HG03565 (cell line): Measurements from ENCODE around the gene IGFL2.
"Not testable (repeated sequence)": the region's sequence is repeated elsewhere in the genome, so short reads cannot be mapped to it uniquely, and the experiment has no call there.

Experiments used
- ATAC-seq: cut with Tn5 transposase; IDR thresholded peaks from one replicate; pipeline ENCODE4 v1.9.1; 2021; ENCODE audit warnings: mild to moderate bottlenecking, moderate library complexity; ENCODE audit not compliant: unreplicated experiment

The IGFL2 gene

DNA sequence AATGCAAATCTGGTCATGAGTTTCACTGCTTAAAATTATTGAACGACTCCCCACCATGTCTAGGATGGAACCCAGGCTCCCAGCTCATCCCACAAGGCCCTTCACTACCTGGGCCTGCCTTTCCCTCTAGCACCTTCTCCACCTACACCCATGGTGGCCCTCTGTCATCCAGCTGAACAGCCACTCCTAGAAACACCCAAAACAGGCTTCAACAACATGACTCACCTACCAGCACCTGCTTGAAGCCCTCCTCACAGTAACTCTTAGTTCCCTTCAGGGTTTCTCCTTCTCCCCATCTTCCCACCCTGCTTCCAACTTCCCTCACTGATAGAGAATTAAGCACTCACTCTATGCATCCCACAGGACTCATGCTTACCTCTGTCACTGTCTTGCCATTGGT is 6.6 kb upstream of the IGFL2 start:
- no peak for ATAC-seq

DNA sequence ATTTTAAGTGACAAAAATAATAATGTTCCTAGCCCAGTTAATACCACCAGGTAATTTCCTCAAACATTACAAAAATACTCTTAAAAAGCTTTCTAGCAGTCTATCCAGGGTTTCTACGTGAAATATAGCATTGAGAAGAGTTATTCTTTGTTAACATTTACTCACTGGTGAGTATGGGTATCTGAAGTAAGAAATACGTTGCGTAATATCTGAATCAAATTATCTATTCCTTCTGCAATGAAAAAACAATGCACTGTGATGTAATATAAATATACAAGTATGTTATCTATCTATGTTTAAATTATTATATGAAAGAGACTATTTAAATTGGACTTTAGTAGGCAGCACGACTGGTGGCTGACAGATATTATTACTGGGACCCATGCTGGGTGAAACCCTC is 5.7 kb upstream of the IGFL2 start:
- ATAC-seq, result no peak

DNA sequence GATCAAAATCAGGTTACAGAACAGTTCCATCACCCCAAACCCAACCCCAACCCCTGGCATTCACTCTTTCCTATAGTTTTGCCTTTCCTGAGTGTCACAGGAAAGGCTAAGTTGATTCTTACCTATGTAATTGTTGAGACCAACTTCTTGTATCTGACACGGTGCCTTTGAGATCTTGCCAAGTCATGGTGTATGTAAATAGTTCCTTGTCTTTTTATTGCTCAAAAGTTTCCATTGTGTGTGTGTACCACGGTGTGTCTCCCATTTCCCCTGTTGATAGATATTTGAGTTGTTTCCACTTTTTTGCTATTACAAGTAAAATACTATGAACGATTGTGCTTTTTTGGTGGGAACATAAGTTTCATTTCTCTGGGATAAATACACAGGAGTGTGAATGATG is 3.3 kb upstream of the IGFL2 start:
- ATAC-seq, result no peak

DNA sequence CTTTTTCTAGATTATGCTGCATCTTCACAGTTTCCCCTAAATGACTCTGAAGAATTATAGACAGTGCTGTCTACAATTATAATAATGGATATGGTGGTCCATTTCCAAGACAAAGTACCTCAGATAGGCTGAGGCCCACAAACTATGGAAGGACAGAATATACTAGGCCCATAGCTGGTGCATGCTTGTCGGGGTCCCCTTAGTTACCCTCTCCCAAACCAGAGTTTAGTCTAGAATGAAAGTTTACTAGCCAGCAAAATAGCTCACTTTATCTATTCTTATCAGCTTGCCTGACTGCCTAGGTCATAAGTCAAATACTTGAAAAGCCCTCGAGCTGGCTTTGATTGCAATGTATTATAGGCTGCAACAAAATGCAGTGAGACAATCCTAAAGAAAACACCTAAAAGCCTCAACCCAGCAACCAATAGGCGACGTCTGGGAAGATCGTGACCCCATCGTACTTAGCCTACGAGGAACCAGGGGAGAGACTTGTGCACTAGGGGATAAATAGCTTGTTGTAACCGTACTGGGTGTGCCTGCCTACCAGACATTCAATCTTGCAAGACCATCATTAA is 785 bp upstream of the IGFL2 start:
- ATAC-seq, result no peak

DNA sequence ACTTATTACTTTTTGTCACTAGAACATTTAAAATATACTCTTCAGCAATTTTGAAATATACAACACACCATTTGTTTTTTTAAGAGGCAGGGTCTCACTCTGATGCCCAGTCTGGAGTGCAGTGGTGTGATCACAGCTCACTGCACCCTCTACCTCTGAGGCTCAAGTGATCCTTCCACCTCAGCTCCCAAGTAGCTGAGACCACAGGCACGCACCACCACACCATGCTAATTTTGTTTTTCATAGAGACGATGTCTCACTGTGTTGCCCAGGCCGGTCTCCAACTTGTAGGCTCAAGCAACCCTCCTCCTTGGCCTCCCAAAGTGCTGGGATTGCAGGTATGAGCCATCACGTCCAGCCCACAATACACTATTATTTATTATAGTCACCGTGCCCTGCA is 2.6 kb downstream of the IGFL2 start:
- no peak for ATAC-seq

DNA sequence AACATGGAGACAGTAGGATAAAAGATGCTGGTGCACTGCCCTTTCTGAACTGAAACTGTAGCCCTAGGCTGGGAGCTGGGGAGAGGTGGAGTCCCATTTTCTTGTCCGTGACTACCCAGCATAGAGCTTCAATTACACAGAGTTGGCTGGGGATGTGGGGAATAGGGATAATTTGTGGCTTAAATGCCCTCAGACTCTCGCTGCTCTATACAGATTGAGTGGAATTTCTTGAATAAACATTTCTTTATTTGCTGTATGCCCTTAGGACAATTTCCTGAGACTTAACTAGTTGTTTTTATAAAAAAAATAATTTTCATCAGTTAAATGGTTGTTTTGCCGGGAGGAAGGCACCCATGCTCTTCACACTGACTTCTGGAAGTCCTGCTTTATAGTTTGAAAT is 7.2 kb downstream of the IGFL2 start:
- no peak for ATAC-seq

GRCh38 chr19:46159418-46160232 is 11.6 kb downstream of the IGFL2 start:
- ATAC-seq, result no peak

DNA sequence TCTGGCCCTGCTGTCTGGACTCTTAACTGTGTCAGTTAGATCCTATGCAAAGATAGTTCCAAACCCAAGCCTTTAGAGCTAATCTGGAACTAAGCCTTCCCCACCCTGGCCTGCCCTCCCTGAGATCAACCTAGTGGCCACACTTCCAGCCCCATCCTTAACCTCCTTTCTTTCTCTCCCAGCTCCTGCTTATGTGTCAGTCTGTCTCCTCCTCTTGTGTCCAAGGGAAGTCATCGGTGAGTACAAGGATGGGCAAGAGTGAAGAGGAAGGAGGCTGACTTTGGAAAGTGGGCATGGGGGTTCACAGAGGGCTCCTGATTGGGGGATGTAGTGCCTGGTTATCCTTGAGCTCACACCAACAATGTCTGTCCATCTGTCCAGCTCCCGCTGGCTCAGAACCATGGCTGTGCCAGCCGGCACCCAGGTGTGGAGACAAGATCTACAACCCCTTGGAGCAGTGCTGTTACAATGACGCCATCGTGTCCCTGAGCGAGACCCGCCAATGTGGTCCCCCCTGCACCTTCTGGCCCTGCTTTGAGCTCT is 12.3 kb downstream of the IGFL2 start:
- ATAC-seq, result no peak

DNA sequence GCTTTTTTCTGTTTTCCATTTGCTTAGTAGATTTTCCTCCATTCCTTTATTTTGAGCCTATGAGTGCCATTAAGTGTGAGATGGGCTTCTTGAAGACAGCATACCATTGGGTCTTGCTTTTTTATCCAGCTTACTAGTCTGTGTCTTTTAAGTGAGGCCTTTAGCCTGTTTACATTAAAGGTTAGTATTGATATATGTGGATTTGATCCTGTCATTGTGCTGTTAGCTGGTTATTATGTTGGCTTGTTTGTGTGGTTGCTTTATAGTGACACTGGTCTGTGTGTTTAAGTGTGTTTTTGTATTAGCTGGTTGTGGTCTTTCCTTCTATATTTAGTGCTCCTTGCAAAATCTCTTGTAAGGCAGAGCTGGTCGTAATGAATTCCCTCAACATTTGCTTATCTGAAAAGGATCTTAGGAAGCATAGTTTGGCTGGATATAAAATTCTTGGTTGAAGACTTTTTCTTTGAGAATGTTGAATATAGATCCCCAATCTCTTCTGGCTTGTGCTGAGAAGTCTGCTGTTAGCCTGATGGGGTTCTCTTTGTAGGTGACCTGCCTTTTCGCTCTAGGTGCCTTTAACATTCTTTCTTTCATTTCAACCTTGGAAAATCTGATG is 13.7 kb downstream of the IGFL2 start:
- not testable (repeated sequence) for ATAC-seq

DNA sequence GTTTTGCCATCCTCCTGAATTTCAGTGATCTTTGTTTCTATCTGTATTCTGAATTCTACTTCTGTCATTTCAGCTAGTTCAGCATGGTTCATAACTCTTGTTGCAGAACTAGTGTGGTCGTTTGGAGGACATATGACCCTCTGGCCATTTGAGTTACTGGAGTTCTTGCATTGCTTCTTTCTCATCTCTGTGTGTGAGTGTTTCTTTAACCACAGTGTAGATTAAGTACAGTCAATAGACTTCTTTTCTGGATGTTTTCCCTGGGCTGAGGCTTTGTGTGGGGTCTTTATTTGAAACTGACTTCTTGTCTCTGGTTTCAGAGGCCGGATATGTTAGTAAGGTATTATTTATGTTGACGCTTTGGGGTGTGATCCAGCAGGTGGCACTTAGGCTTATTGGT is 14.7 kb downstream of the IGFL2 start:
- ATAC-seq, result no peak

GRCh38 chr19:46173886-46174480 is 25.9 kb downstream of the IGFL2 start:
- no peak for ATAC-seq

DNA sequence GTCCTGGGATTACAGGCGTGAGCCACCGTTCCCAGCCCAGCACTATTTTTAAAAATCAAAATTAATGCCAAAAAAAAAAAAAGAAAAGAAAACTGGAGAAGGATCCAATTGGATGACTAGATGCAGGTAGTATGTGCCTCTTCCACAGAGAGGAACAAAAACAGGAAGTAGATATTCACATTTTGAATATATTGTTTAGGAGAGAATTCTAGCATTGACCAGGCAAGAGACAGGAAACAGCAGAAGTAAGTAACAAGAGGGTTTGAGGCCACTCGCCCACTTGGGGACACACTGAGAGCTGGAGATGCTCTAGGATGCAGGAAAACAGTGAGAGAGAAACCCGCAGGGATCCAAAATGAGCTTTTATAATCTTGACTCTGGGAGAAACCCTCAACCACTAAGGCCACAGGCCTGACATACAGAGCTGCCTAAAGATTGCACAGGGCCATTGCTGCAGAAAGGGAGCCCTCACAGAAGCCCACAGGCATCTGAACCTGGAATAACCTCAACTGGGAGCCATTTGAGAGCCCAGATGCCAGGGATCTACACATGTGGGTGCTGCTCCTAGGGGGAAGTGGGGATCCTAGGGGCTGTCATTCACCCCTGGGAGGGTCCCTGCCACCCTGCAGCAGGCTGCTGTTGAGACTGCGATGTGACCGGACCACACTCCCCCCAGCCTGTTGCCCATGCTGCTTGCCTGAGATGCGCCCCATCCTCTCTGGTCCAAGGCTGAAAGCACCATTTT is 28.2 kb downstream of the IGFL2 start:
- ATAC-seq, result no peak

GRCh38 chr19:46179076-46179759 is 31.2 kb downstream of the IGFL2 start:
- ATAC-seq, result no peak

GRCh38 chr19:46180701-46181387 is 32.8 kb downstream of the IGFL2 start:
- no peak for ATAC-seq

DNA sequence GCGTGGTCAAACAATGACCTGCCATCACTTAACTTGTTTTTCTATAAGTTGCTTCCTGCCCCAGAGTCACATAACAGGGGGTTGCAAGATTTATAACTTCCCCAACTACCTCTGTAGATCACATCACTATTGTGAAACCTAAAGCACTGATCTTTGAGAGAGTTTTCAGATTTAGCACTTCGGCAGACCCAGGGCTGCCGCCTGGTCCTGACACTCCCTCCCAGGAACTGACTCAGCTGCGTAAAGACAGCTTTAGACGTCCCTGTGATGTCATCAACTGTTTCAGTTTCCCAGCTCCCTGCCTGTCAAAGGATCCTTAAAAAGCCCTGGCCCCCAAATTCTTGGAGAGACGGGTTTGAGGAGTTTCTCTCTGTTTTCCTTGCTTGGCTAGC is 33.3 kb downstream of the IGFL2 start:
- no peak for ATAC-seq

DNA sequence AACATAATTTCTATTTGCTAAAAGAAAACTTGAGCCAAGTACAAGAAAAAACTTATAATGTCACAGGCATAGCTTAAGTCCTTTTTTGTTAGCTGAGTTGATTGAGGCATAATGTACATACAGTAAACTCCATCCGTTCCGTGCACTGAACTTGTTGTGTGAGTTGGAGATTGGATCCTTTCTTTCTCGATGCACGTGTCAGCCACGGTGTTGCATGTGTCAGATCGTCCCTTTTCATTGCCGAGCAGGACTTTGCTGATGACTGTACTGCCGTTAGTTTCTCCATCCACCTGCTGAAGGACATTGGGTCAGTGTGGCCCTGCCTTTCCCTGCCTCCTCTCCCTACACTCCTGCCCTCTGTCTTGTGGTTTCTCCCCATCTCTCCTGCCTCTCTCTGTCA is 34.4 kb downstream of the IGFL2 start:
- ATAC-seq, result no peak

DNA sequence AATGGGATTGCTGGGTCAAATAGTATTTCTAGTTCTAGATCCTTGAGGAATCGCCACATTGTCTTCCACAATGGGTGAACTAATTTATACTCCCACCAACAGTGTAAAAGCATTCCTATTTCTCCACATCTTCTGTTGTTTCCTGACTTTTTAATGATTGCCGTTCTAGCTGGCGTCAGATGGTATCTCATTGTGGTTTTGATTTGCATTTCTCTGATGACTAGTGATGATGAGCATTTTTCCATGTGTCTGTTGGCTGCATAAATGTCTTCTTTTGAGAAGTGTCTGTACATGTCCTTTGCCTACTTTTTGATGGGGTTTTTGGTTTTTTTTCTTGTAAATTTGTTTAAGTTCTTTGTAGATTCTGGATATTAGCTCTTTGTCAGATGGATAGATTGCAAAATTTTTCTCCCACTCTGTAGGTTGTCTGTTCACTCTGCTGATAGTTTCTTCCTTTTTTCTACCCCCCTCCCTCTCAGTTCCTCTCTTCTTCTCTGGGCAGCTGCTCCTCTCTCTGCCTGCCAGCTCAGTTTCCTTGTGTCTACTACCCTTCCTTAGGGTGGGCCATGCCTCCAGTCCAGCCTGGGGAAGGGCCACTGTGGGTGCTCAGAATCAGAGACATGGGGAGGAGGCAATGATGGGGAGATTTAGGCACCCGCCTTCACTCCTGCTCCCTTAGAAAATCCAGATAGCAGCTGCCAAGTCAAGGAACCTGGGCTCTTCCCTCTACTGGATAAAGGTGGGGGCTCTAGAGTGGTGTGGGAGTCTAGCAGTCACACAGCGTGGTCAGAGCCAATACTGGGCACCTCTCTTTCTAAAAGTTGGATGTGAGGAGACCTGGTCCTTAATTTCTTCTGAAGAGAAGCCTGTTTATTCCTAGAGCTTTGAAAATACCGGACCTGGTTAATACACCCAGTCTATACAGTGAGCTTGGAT is 37.0 kb downstream of the IGFL2 start:
- not testable (repeated sequence) for ATAC-seq

GRCh38 chr19:46186101-46186716 is 38.2 kb downstream of the IGFL2 start:
- ATAC-seq, result no peak
